HFFc6 (cell line): ENCODE results near the gene LTBP3. TPM values are rescaled to one million over a fixed set of nuclear protein-coding genes. Genes with fewer than 3 reads are reported as not detected.

ENCODE experiments used
- DNase-seq: peaks from one replicate; pipeline ENCODE4 v3.0.0-alpha.2; 2018
- H3K27ac Mint-ChIP-seq: 2 replicates; pipeline ENCODE4 v1.8.0; 2020; ENCODE audit warnings: mild to moderate bottlenecking, mixed read lengths
- H3K27me3 Mint-ChIP-seq: 2 replicates; pipeline ENCODE4 v1.8.0; 2021; ENCODE audit warnings: mild to moderate bottlenecking, moderate library complexity, mixed read lengths; ENCODE audit not compliant: insufficient read depth
- H3K36me3 Mint-ChIP-seq: 2 replicates; pipeline ENCODE4 v1.8.0; 2021; ENCODE audit warnings: low read depth, mixed read lengths
- H3K4me1 Mint-ChIP-seq: 2 replicates; pipeline ENCODE4 v1.8.0; 2020; ENCODE audit warnings: low read depth, mixed read lengths
- H3K4me3 Mint-ChIP-seq: 2 replicates; pipeline ENCODE4 v1.8.0; 2020; ENCODE audit warnings: mild to moderate bottlenecking, moderate library complexity, mixed read lengths
- H3K9me3 Mint-ChIP-seq: 2 replicates; pipeline ENCODE4 v1.8.0; 2020; ENCODE audit warnings: mild to moderate bottlenecking, mixed read lengths
- total RNA-seq, 6 experiments: library from RNA; stranded (reverse); fragmentation: NEBNext Ultra II Directional; extraction: Animal tissue kit (Norgen Biotek cat#: 25700); gene quantifications; 2 replicates in 1 of 6; 3 replicates in 5 of 6; pipeline ENCODE4 v1.2.3, GENCODE V29; 2021
- TF ChIP-seq, protein P1 (sequence below): fragments of 200-600 bp; sonication (generic); IDR thresholded peaks from 2 replicates; pipeline ENCODE4 v1.5.0; 2021; ENCODE audit warnings: antibody characterized with exemption, mild to moderate bottlenecking

LTBP3 gene
- total RNA-seq, 6 experiments from 2014 or later, result 64.0 to 78.1 (median 66.0) TPM

DNA sequence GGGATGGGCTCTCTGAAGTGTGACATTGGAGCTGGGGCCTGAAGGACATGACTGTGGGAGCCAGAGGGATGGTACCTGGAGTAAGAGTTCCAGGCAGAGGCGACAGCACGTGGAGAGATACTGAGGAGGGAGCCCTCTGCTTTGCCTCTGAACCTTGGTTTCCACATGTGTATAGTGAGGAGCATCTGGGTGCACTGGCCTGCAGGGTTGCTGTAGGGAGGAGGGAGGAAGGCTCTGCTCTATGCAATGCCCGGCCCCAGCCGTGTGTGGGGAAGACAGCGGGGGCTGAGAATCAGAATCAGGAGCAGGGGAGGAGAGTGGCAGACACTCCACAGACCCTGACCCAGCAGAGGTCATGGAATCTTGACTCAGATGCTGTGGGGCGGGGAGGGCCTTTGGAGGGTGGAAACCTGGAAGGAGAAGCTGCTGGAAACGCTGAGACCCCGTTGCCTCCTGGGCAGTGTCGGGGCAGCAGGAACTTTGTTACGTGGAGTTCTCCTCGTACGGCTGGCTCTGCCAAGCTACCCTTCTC is 29.3 kb downstream of the LTBP3 start:
- peaks cover 4% of the 10 kb centered on the region; the same call in 1 of the 2 replicates for H3K9me3 Mint-ChIP-seq
- no peak for DNase-seq
- H3K27me3 Mint-ChIP-seq, result peaks cover 2% of the 10 kb centered on the region
- TF ChIP-seq, protein P1, sequence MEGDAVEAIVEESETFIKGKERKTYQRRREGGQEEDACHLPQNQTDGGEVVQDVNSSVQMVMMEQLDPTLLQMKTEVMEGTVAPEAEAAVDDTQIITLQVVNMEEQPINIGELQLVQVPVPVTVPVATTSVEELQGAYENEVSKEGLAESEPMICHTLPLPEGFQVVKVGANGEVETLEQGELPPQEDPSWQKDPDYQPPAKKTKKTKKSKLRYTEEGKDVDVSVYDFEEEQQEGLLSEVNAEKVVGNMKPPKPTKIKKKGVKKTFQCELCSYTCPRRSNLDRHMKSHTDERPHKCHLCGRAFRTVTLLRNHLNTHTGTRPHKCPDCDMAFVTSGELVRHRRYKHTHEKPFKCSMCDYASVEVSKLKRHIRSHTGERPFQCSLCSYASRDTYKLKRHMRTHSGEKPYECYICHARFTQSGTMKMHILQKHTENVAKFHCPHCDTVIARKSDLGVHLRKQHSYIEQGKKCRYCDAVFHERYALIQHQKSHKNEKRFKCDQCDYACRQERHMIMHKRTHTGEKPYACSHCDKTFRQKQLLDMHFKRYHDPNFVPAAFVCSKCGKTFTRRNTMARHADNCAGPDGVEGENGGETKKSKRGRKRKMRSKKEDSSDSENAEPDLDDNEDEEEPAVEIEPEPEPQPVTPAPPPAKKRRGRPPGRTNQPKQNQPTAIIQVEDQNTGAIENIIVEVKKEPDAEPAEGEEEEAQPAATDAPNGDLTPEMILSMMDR, result no peak
- peak overlapping the region; percentile 8; the same call in 1 of the 2 replicates for H3K27ac Mint-ChIP-seq
- H3K4me3 Mint-ChIP-seq, result no peak overlapping the region; the same call in 1 of the 2 replicates
- peaks cover 8% of the 10 kb centered on the region for H3K4me1 Mint-ChIP-seq
- H3K36me3 Mint-ChIP-seq, result peaks cover 27% of the 10 kb centered on the region

DNA sequence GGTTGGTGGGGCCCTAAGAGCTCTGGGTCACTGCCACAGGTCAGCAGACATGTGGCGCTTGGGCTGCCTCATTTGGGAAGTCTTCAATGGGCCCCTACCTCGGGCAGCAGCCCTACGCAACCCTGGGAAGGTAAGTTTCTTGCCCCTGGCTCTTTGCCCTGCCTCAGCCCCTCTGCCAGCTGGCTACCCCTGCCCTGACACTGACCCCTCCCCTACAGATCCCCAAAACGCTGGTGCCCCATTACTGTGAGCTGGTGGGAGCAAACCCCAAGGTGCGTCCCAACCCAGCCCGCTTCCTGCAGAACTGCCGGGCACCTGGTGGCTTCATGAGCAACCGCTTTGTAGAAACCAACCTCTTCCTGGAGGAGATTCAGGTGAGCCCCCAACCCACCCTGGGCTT is 31.4 kb downstream of the LTBP3 start:
- H3K36me3 Mint-ChIP-seq, result peaks cover 26% of the 10 kb centered on the region
- peaks cover 4% of the 10 kb centered on the region; the same call in 1 of the 2 replicates for H3K9me3 Mint-ChIP-seq
- H3K27ac Mint-ChIP-seq, result no peak overlapping the region; the same call in 1 of the 2 replicates
- H3K4me3 Mint-ChIP-seq, result peak overlapping the region; percentile 96
- no peak for DNase-seq
- H3K4me1 Mint-ChIP-seq, result peaks cover 8% of the 10 kb centered on the region
- peaks cover 2% of the 10 kb centered on the region for H3K27me3 Mint-ChIP-seq
- TF ChIP-seq, protein P1, result no peak

DNA sequence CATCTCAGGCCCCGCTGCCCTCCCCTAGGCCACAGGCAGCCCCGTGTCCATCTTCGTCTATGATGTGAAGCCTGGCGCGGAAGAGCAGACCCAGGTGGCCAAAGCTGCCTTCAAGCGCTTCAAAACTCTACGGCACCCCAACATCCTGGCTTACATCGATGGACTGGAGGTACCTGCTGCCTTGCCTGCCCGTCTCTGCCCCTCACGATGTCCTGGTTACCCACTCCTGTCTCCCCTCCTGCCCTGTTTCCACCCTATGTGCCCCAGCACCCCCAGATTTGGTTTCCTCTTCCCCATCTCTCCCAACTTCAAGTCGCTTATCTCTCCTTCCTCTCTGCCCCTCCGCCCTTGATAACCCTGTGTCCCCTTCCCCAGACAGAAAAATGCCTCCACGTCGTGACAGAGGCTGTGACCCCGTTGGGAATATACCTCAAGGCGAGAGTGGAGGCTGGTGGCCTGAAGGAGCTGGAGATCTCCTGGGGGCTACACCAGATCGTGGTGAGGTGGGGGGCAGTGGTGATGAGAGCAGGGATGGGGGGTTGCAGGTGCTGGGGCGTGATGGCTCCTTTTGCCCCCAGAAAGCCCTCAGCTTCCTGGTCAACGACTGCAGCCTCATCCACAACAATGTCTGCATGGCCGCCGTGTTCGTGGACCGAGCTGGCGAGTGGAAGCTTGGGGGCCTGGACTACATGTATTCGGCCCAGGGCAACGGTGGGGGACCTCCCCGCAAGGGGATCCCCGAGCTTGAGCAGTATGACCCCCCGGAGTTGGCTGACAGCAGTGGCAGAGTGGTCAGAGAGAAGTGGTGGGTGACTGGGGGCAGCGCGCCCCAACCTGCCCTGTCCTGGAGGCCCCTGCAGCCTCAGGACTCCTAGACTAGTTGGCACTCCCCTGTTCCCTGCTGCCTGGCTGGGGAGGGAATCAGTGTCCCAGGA is 32.3 kb downstream of the LTBP3 start:
- TF ChIP-seq, protein P1, result no peak
- peak overlapping the region; percentile 96 for H3K4me3 Mint-ChIP-seq
- peaks cover 8% of the 10 kb centered on the region for H3K4me1 Mint-ChIP-seq
- peak overlapping the region; percentile 80 for H3K27ac Mint-ChIP-seq
- H3K36me3 Mint-ChIP-seq, result peaks cover 18% of the 10 kb centered on the region
- peaks cover 4% of the 10 kb centered on the region; the same call in 1 of the 2 replicates for H3K9me3 Mint-ChIP-seq
- no peak for DNase-seq
- H3K27me3 Mint-ChIP-seq, result peaks cover 2% of the 10 kb centered on the region

DNA sequence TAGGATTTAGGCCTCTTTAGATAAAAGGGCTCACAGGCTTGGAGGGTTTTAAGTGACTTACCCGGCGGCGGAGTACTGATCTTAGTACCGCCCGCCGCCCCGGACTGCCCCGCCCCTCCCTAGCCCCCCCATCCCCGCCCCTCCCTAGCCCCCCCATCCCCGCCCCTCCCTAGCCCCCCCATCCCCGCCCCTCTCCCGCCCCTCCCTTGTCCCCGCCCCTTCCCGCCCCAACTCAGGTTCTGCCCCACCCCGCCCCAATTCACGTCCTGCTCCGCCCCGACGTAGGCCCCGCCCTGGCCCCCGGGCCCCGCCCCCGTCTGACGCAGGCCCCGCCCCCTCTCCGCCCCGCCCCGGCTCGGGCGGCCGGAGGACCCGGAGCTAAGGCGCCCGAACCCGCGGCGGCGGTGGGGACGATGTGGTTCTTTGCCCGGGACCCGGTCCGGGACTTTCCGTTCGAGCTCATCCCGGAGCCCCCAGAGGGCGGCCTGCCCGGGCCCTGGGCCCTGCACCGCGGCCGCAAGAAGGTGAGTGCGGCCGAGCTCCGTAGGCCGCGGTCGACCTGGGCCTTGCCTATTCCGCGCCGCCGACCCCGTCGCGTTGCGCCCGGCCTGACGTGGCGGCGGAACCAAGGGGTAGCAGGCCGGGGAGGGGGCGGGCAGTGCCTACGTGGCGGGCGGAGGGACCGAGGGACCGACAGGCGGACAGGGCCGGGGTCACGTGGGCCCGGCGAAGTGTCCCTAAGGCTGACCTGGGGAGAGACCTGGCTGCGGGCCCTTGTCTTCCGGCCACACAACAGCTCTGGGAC is 33.2 kb downstream of the LTBP3 start, which contains the start of gene SCYL1:
SCYL1 (plus strand) TSS at position 343 of the 805 bp plus-strand sequence; CDS start at position 414, 71 bp downstream.
- H3K4me1 Mint-ChIP-seq, result peaks cover 8% of the 10 kb centered on the region
- H3K27ac Mint-ChIP-seq, result peak within 1 kb of the TSS; percentile 80
- H3K36me3 Mint-ChIP-seq, result peaks cover 13% of the 10 kb centered on the region
- peaks cover 4% of the 10 kb centered on the region; the same call in 1 of the 2 replicates for H3K9me3 Mint-ChIP-seq
- peak; percentile 41 for DNase-seq
- peaks cover 2% of the 10 kb centered on the region for H3K27me3 Mint-ChIP-seq
- peak within 1 kb of the TSS; percentile 96 for H3K4me3 Mint-ChIP-seq
- TF ChIP-seq, protein P1, result no peak
